ENCODE measurements around the gene TMEM116.
"Not testable (repeated sequence)": the region's sequence is repeated elsewhere in the genome, so short reads cannot be mapped to it uniquely, and the experiment has no call there.

Gene TMEM116

GRCh38 chr12:111980598-111980997 is 32.4 kb downstream of the TMEM116 start:
- no peak for DNase-seq (ENCODE audit: low read depth in 1 of 2, low spot score in 1 of 2)

- no peak for DNase-seq (ENCODE audit: low read depth in 1 of 2, low spot score in 1 of 2)
Measured at GRCh38 chr12:111978545-111978944, 34.4 kb downstream of the TMEM116 start.

- no peak for DNase-seq (ENCODE audit: low read depth in 1 of 2, low spot score in 1 of 2)
Measured at GRCh38 chr12:111976860-111977259, 36.1 kb downstream of the TMEM116 start.

- no peak for DNase-seq (ENCODE audit: low read depth in 1 of 2, low spot score in 1 of 2)
Measured at GRCh38 chr12:111976291-111976690, 36.7 kb downstream of the TMEM116 start.

GRCh38 chr12:111975161-111975931 is 37.6 kb downstream of the TMEM116 start:
- DNase-seq (ENCODE audit: low read depth in 1 of 2, low spot score in 1 of 2): no peak

GRCh38 chr12:111971800-111972199 is 41.2 kb downstream of the TMEM116 start:
- DNase-seq (ENCODE audit: low read depth in 1 of 2, low spot score in 1 of 2): no peak

GRCh38 chr12:111964935-111965334 is 48.0 kb downstream of the TMEM116 start:
- DNase-seq (ENCODE audit: low read depth in 1 of 2, low spot score in 1 of 2): no peak

- DNase-seq (ENCODE audit: low read depth in 1 of 2, low spot score in 1 of 2): not testable (repeated sequence)
Measured at GRCh38 chr12:111959518-111959917, 53.4 kb downstream of the TMEM116 start.

GRCh38 chr12:111957224-111957623 is 55.7 kb downstream of the TMEM116 start:
- DNase-seq (ENCODE audit: low read depth in 1 of 2, low spot score in 1 of 2): not testable (repeated sequence)

GRCh38 chr12:111954969-111955368 is 58.0 kb downstream of the TMEM116 start:
- DNase-seq (ENCODE audit: low read depth in 1 of 2, low spot score in 1 of 2): no peak

GRCh38 chr12:111953455-111953854 is 59.5 kb downstream of the TMEM116 start:
- DNase-seq (ENCODE audit: low read depth in 1 of 2, low spot score in 1 of 2): no peak

GRCh38 chr12:111952084-111952787 is 60.7 kb downstream of the TMEM116 start:
- DNase-seq (ENCODE audit: low read depth in 1 of 2, low spot score in 1 of 2): not testable (repeated sequence)

GRCh38 chr12:111950961-111951676 is 61.8 kb downstream of the TMEM116 start:
- not testable (repeated sequence) for DNase-seq (ENCODE audit: low read depth in 1 of 2, low spot score in 1 of 2)

GRCh38 chr12:111943929-111944328 is 69.0 kb downstream of the TMEM116 start:
- no peak for DNase-seq (ENCODE audit: low read depth in 1 of 2, low spot score in 1 of 2)

GRCh38 chr12:111942557-111942956 is 70.4 kb downstream of the TMEM116 start:
- DNase-seq (ENCODE audit: low read depth in 1 of 2, low spot score in 1 of 2): no peak

- DNase-seq (ENCODE audit: low read depth in 1 of 2, low spot score in 1 of 2): no peak
Measured at GRCh38 chr12:111937429-111937828, 75.5 kb downstream of the TMEM116 start.

- DNase-seq (ENCODE audit: low read depth in 1 of 2, low spot score in 1 of 2): no peak
Measured at GRCh38 chr12:111936869-111937268, 76.1 kb downstream of the TMEM116 start.

- no peak for DNase-seq (ENCODE audit: low read depth in 1 of 2, low spot score in 1 of 2)
Measured at GRCh38 chr12:111932241-111932640, 80.7 kb downstream of the TMEM116 start.

GRCh38 chr12:111927346-111927745 is 85.6 kb downstream of the TMEM116 start:
- no peak for DNase-seq (ENCODE audit: low read depth in 1 of 2, low spot score in 1 of 2)

GRCh38 chr12:111926631-111927030 is 86.3 kb downstream of the TMEM116 start:
- DNase-seq (ENCODE audit: low read depth in 1 of 2, low spot score in 1 of 2): no peak

GRCh38 chr12:111925171-111925570 is 87.8 kb downstream of the TMEM116 start:
- no peak for DNase-seq (ENCODE audit: low read depth in 1 of 2, low spot score in 1 of 2)

GRCh38 chr12:111907740-111908139 is 105.2 kb downstream of the TMEM116 start:
- DNase-seq (ENCODE audit: low read depth in 1 of 2, low spot score in 1 of 2): no peak
